GM23338 (cell line): ENCODE data around the gene CCDC187. TPM values are rescaled to one million over a fixed set of nuclear protein-coding genes. Genes with fewer than 3 reads are reported as not detected.

Experiments used
- ATAC-seq: fragments of 200-7000 bp; cut with Tn5 transposase; 3 replicates; pipeline ENCODE4 v1.9.1; 2020
- DNase-seq: peaks from one replicate; pipeline ENCODE4 v3.0.0-alpha.2; 2015; ENCODE audit warnings: low spot score
- H2AFZ ChIP-seq: fragments of 200-600 bp; sonication (generic); 2 replicates; pipeline ENCODE4 v1.8.0; 2016; ENCODE audit warnings: antibody characterized with exemption, mild to moderate bottlenecking, moderate library complexity
- H3F3A ChIP-seq: fragments of 200-600 bp; sonication (generic); replicated peaks from 2 replicates; pipeline ENCODE4 v1.8.0; 2017; ENCODE audit warnings: antibody characterized with exemption, mixed run types, low read depth
- H3K27ac ChIP-seq: fragments of 200-600 bp; sonication (generic); 2 replicates; pipeline ENCODE4 v1.6.1; 2016; ENCODE audit warnings: low read depth
- H3K27me3 ChIP-seq: fragments of 200-600 bp; sonication (generic); 2 replicates; pipeline ENCODE4 v1.8.0; 2016; ENCODE audit warnings: mild to moderate bottlenecking, mixed run types, moderate library complexity; ENCODE audit not compliant: insufficient read depth
- H3K36me3 ChIP-seq: fragments of 200-600 bp; sonication (generic); 2 replicates; pipeline ENCODE4 v1.8.0; 2016; ENCODE audit warnings: mild to moderate bottlenecking; ENCODE audit not compliant: insufficient read depth
- H3K4me1 ChIP-seq: fragments of 200-600 bp; sonication (generic); 2 replicates; pipeline ENCODE4 v1.8.0; 2016; ENCODE audit warnings: mild to moderate bottlenecking, moderate library complexity; ENCODE audit not compliant: insufficient read depth
- H3K4me2 ChIP-seq: fragments of 200-600 bp; sonication (generic); 2 replicates; pipeline ENCODE4 v1.7.1; 2017; ENCODE audit warnings: mixed run types
- H3K4me3 ChIP-seq: fragments of 200-600 bp; sonication (generic); 2 replicates; pipeline ENCODE4 v1.6.1; 2016; ENCODE audit warnings: mixed run types
- H3K79me2 ChIP-seq: fragments of 200-600 bp; sonication (generic); replicated peaks from 2 replicates; pipeline ENCODE4 v1.8.0; 2017; ENCODE audit warnings: mild to moderate bottlenecking; ENCODE audit not compliant: insufficient read depth
- H3K9me2 ChIP-seq: fragments of 200-600 bp; sonication (generic); 2 replicates; pipeline ENCODE4 v1.8.0; 2017; ENCODE audit not compliant: insufficient read depth
- H4K20me1 ChIP-seq: fragments of 200-600 bp; sonication (generic); replicated peaks from 2 replicates; pipeline ENCODE4 v1.8.0; 2017; ENCODE audit warnings: mild to moderate bottlenecking; ENCODE audit not compliant: insufficient read depth
- H3K27ac Mint-ChIP-seq: 2 replicates; pipeline ENCODE4 v1.8.0; 2020; ENCODE audit warnings: inconsistent platforms, mild to moderate bottlenecking, moderate library complexity, mixed read lengths
- H3K27me3 Mint-ChIP-seq: 3 replicates; pipeline ENCODE4 v1.8.0; 2022; ENCODE audit warnings: low read depth, mild to moderate bottlenecking, moderate library complexity, mixed read lengths, inconsistent platforms; ENCODE audit not compliant: insufficient read depth, poor library complexity
- H3K36me3 Mint-ChIP-seq: 3 replicates; pipeline ENCODE4 v1.8.0; 2021; ENCODE audit warnings: low read depth, mild to moderate bottlenecking, inconsistent platforms, moderate library complexity, mixed read lengths
- H3K4me1 Mint-ChIP-seq: 3 replicates; pipeline ENCODE4 v1.8.0; 2020; ENCODE audit warnings: mild to moderate bottlenecking, inconsistent platforms, mixed read lengths
- H3K4me3 Mint-ChIP-seq: 3 replicates; pipeline ENCODE4 v1.8.0; 2021; ENCODE audit warnings: moderate library complexity, mild to moderate bottlenecking, inconsistent platforms, mixed read lengths
- H3K9me3 Mint-ChIP-seq: 3 replicates; pipeline ENCODE4 v1.8.0; 2020; ENCODE audit warnings: moderate library complexity, mild to moderate bottlenecking, inconsistent platforms, mixed read lengths
- CREB1 ChIP-seq: fragments of 250-450 bp; sonication (Bioruptor Pico); IDR thresholded peaks from 2 replicates; pipeline ENCODE4 v1.5.0; 2020; ENCODE audit warnings: low read depth, mild to moderate bottlenecking, moderate library complexity
- EZH2 ChIP-seq: fragments of 200-600 bp; sonication (generic); IDR thresholded peaks from one replicate; pipeline ENCODE4 v1.8.0; 2017; ENCODE audit warnings: antibody characterized with exemption, mild to moderate bottlenecking, low read depth; ENCODE audit not compliant: unreplicated experiment
- JUNB ChIP-seq: IDR thresholded peaks from one replicate; pipeline ENCODE4 v1.6.1; 2016; ENCODE audit warnings: antibody characterized with exemption; ENCODE audit not compliant: unreplicated experiment
- NANOG ChIP-seq: IDR thresholded peaks from 2 replicates; pipeline ENCODE4 v1.6.1; 2016; ENCODE audit warnings: antibody characterized with exemption, borderline replicate concordance
- POLR2AphosphoS5 ChIP-seq: IDR thresholded peaks from 2 replicates; pipeline ENCODE4 v1.6.1; 2016; ENCODE audit warnings: antibody characterized with exemption, low read depth
- STAT1 ChIP-seq: IDR thresholded peaks from one replicate; pipeline ENCODE4 v1.6.1; 2016; ENCODE audit warnings: antibody characterized with exemption; ENCODE audit not compliant: unreplicated experiment
- ZNF331 ChIP-seq: fragments of 250-450 bp; sonication (Bioruptor Pico); IDR thresholded peaks from 2 replicates; pipeline ENCODE4 v1.5.0; 2020; ENCODE audit warnings: low read depth, mild to moderate bottlenecking, moderate library complexity
- ZNF462 ChIP-seq: fragments of 250-450 bp; sonication (Bioruptor Pico); IDR thresholded peaks from 2 replicates; pipeline ENCODE4 v1.5.0; 2020; ENCODE audit warnings: mild to moderate bottlenecking, moderate library complexity
- polyA plus RNA-seq: library from polyadenylated mRNA; unstranded; fragments of >200 nt; fragmentation: Nextera tagmentation; extraction: Ambion mirVana; gene quantifications from 2 replicates; pipeline ENCODE4 v1.2.1, GENCODE V29; 2016
- total RNA-seq: library from RNA; depleted of rRNA; stranded (reverse); fragments of >200 nt; shearing (Covaris generic); gene quantifications from 2 replicates; pipeline ENCODE4 v1.2.3, GENCODE V29; 2014
- TF ChIP-seq, protein P1 (sequence below), 2 experiments: fragments of 200-600 bp in 1 of 2; sonication (generic) in 1 of 2; conservative IDR thresholded peaks; 2 replicates each; pipeline versions ENCODE4 v1.5.1 to v1.6.1; 2016 to 2017; ENCODE audit warnings: antibody characterized with exemption in 2 of 2, low read depth in 2 of 2, mild to moderate bottlenecking in 2 of 2, moderate library complexity in 1 of 2

The CCDC187 gene
- total and polyA plus RNA-seq, 2 experiments from 2014 or later, result 0.14 TPM; not detected in 1

GRCh38 chr9:136333486-136333885, 29.6 kb upstream of the CCDC187 start:
- no peak overlapping the region for H3K4me3 ChIP-seq
- no peak for TF ChIP-seq NANOG
- no peak for TF ChIP-seq CREB1
- TF ChIP-seq POLR2AphosphoS5, result no peak
- no peak for TF ChIP-seq EZH2
- no peak for TF ChIP-seq JUNB
- TF ChIP-seq, protein P1, sequence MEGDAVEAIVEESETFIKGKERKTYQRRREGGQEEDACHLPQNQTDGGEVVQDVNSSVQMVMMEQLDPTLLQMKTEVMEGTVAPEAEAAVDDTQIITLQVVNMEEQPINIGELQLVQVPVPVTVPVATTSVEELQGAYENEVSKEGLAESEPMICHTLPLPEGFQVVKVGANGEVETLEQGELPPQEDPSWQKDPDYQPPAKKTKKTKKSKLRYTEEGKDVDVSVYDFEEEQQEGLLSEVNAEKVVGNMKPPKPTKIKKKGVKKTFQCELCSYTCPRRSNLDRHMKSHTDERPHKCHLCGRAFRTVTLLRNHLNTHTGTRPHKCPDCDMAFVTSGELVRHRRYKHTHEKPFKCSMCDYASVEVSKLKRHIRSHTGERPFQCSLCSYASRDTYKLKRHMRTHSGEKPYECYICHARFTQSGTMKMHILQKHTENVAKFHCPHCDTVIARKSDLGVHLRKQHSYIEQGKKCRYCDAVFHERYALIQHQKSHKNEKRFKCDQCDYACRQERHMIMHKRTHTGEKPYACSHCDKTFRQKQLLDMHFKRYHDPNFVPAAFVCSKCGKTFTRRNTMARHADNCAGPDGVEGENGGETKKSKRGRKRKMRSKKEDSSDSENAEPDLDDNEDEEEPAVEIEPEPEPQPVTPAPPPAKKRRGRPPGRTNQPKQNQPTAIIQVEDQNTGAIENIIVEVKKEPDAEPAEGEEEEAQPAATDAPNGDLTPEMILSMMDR (conservative IDR thresholded peaks at IDR 0.05; ENCODE audit: low read depth in 2 of 2), result no peak
- TF ChIP-seq STAT1, result no peak
- H2AFZ ChIP-seq, result no peak overlapping the region
- H3K4me1 ChIP-seq, result peaks cover 5% of the 10 kb centered on the region
- H3K4me2 ChIP-seq, result no peak overlapping the region
- no peaks in the 10 kb centered on the region for H3K9me2 ChIP-seq
- H3K4me1 Mint-ChIP-seq, result peaks cover 4% of the 10 kb centered on the region
- H3K27me3 Mint-ChIP-seq, result peaks cover 6% of the 10 kb centered on the region
- H4K20me1 ChIP-seq, result no peaks in the 10 kb centered on the region
- no peaks in the 10 kb centered on the region for H3K36me3 Mint-ChIP-seq
- H3K9me3 Mint-ChIP-seq, result no peaks in the 10 kb centered on the region
- H3K27ac ChIP-seq, result no peak overlapping the region
- no peak for DNase-seq
- no peak overlapping the region for H3K4me3 Mint-ChIP-seq
- no peak overlapping the region for H3K27ac Mint-ChIP-seq
- ATAC-seq, result peak; percentile 15; the same call in 2 of the 3 replicates
- H3K79me2 ChIP-seq, result no peaks in the 10 kb centered on the region; the same call in 1 of the 2 replicates
- no peaks in the 10 kb centered on the region for H3K27me3 ChIP-seq
- no peaks in the 10 kb centered on the region for H3K36me3 ChIP-seq
- H3F3A ChIP-seq, result no peaks in the 10 kb centered on the region

- H3F3A ChIP-seq, result no peaks in the 10 kb centered on the region
- no peaks in the 10 kb centered on the region for H4K20me1 ChIP-seq
- no peaks in the 10 kb centered on the region for H3K9me3 Mint-ChIP-seq
- DNase-seq (no peak), ATAC-seq (no peak)
- H3K9me2 ChIP-seq, result no peaks in the 10 kb centered on the region
- no peak overlapping the region for H3K4me3 Mint-ChIP-seq
- no peak overlapping the region for H3K4me2 ChIP-seq
- H3K4me1 Mint-ChIP-seq, result peaks cover 4% of the 10 kb centered on the region
- H3K36me3 ChIP-seq, result no peaks in the 10 kb centered on the region
- no peaks in the 10 kb centered on the region for H3K36me3 Mint-ChIP-seq
- no peaks in the 10 kb centered on the region; the same call in 1 of the 2 replicates for H3K79me2 ChIP-seq
- H3K4me1 ChIP-seq, result peaks cover 5% of the 10 kb centered on the region
- no peaks in the 10 kb centered on the region for H3K27me3 ChIP-seq
- H3K27ac ChIP-seq, result no peak overlapping the region
- H2AFZ ChIP-seq, result no peak overlapping the region
- H3K27me3 Mint-ChIP-seq, result peaks cover 6% of the 10 kb centered on the region
- H3K4me3 ChIP-seq, result no peak overlapping the region
- no peak overlapping the region for H3K27ac Mint-ChIP-seq
- TF ChIP-seq POLR2AphosphoS5 (no peak), EZH2 (no peak), STAT1 (no peak), JUNB (no peak), CREB1 (no peak), ZNF462 (CRISPR knock-in tag) (no peak), ZNF331 (CRISPR knock-in tag) (no peak)
- TF ChIP-seq, protein P1 (conservative IDR thresholded peaks at IDR 0.05; ENCODE audit: low read depth in 2 of 2), result no peak
These were observed 29.2 kb upstream of the CCDC187 start for GRCh38 chr9:136333045-136333444.
